NB4 (cell line): ENCODE data around the gene CAMSAP1.

Experiments used
- CTCF ChIP-seq: IDR thresholded peaks from one replicate; pipeline ENCODE4 v1.5.1; 2012; ENCODE audit warnings: low read depth, low read length
- MAX ChIP-seq: IDR thresholded peaks from 2 replicates; pipeline ENCODE4 v1.6.1; 2011; ENCODE audit warnings: low read depth, low read length
- MYC ChIP-seq: IDR thresholded peaks from 2 replicates; pipeline ENCODE4 v1.6.1; 2011; ENCODE audit warnings: low read depth, low read length
- POLR2A ChIP-seq: IDR thresholded peaks from 2 replicates; pipeline ENCODE4 v1.6.1; 2011; ENCODE audit warnings: mild to moderate bottlenecking; ENCODE audit not compliant: insufficient read length; ENCODE audit errors: extremely low read depth

- TF ChIP-seq CTCF (no peak), POLR2A (no peak), MYC (no peak), MAX (no peak)
Observed at GRCh38 chr9:135879237-135879601, 28.1 kb downstream of the CAMSAP1 start.
